IMR-90 (cell line): ENCODE measurements around the gene PCDHGA10. TPM values are rescaled to one million over a fixed set of nuclear protein-coding genes. Genes with fewer than 3 reads are reported as not detected.
"Not testable (repeated sequence)": the region's sequence is repeated elsewhere in the genome, so short reads cannot be mapped to it uniquely, and the experiment has no call there.

Experiments used
- ATAC-seq: fragments of 200-7000 bp; cut with Tn5 transposase; 2 replicates; pipeline ENCODE4 v1.9.1; 2020; ENCODE audit warnings: low read depth, mild to moderate bottlenecking, moderate library complexity
- BruUV-seq: library from RNA; stranded (reverse); fragments of 400-500 nt; replicated peaks from 2 replicates; lab custom pipeline; 2021; lab: Mats Ljungman, UMichigan
- CTCF ChIA-PET: fragments of 300-600 bp; formaldehyde crosslinking; extraction: SDS; loops from one replicate; lab custom pipeline; 2021; ENCODE audit warnings: antibody characterized with exemption; lab: Yijun Ruan, JAX
- POLR2A ChIA-PET: fragments of 300-600 bp; sonication (Branson Sonifier 250); formaldehyde crosslinking; loops from one replicate; lab custom pipeline; 2022; ENCODE audit warnings: antibody characterized with exemption; ENCODE audit not compliant: unreplicated experiment; lab: Charles Lee
- DNase-seq: peaks from one replicate; pipeline ENCODE4 v3.0.0; 2013
- H2AFZ ChIP-seq: replicated peaks from 2 replicates; pipeline ENCODE3; 2013; ENCODE audit warnings: low read length, mild to moderate bottlenecking; ENCODE audit not compliant: poor library complexity
- H2AK5ac ChIP-seq: 2 replicates; pipeline ENCODE4 v1.6.1; 2013; ENCODE audit warnings: low read depth, low read length, inconsistent platforms
- H2AK9ac ChIP-seq: replicated peaks from 2 replicates; pipeline ENCODE3; 2013; ENCODE audit warnings: mild to moderate bottlenecking, low read depth, low read length, moderate library complexity; ENCODE audit not compliant: poor library complexity
- H2BK120ac ChIP-seq: 2 replicates; pipeline ENCODE4 v1.6.1; 2013; ENCODE audit warnings: low read depth, low read length, inconsistent platforms
- H2BK15ac ChIP-seq: 3 replicates; pipeline ENCODE4 v1.6.1; 2013; ENCODE audit warnings: low read depth, low read length, inconsistent platforms
- H2BK20ac ChIP-seq: 2 replicates; pipeline ENCODE4 v1.6.1; 2013; ENCODE audit warnings: low read depth, mild to moderate bottlenecking, inconsistent platforms, low read length, moderate library complexity
- H2BK5ac ChIP-seq: 2 replicates; pipeline ENCODE4 v1.6.1; 2013; ENCODE audit warnings: mild to moderate bottlenecking, low read depth, low read length, inconsistent platforms; ENCODE audit not compliant: poor library complexity, severe bottlenecking
- H3K14ac ChIP-seq: replicated peaks from 2 replicates; pipeline ENCODE4 v1.6.1; 2013; ENCODE audit warnings: low read depth, low read length, inconsistent platforms
- H3K18ac ChIP-seq: 2 replicates; pipeline ENCODE4 v1.6.1; 2013; ENCODE audit warnings: low read depth, low read length, control low read depth
- H3K23ac ChIP-seq: 2 replicates; pipeline ENCODE4 v1.6.1; 2013; ENCODE audit warnings: low read depth, low read length, inconsistent platforms
- H3K27ac ChIP-seq: 2 replicates; pipeline ENCODE4 v1.5.1; 2013; ENCODE audit warnings: mild to moderate bottlenecking, control low read depth, low read length; ENCODE audit not compliant: insufficient read depth
- H3K27me3 ChIP-seq: 2 replicates; pipeline ENCODE4 v1.6.1; 2013; ENCODE audit warnings: low read length; ENCODE audit not compliant: control insufficient read depth, insufficient read depth
- H3K36me3 ChIP-seq: 2 replicates; pipeline ENCODE4 v1.6.1; 2013; ENCODE audit warnings: low read length, mixed read lengths; ENCODE audit not compliant: control insufficient read depth, insufficient read depth
- H3K4ac ChIP-seq: 2 replicates; pipeline ENCODE4 v1.6.1; 2013; ENCODE audit warnings: low read depth, low read length, inconsistent platforms
- H3K4me1 ChIP-seq: 2 replicates; pipeline ENCODE4 v1.6.1; 2013; ENCODE audit warnings: low read length, mixed read lengths; ENCODE audit not compliant: control insufficient read depth, insufficient read depth
- H3K4me2 ChIP-seq: 2 replicates; pipeline ENCODE4 v1.6.1; 2013; ENCODE audit warnings: low read depth, mild to moderate bottlenecking, control low read depth, low read length, moderate library complexity
- H3K4me3 ChIP-seq: 2 replicates; pipeline ENCODE4 v1.5.1; 2013; ENCODE audit warnings: low read depth, mild to moderate bottlenecking, control low read depth, low read length, moderate library complexity; ENCODE audit not compliant: insufficient read depth
- H3K56ac ChIP-seq: 2 replicates; pipeline ENCODE4 v1.6.1; 2013; ENCODE audit warnings: low read length, inconsistent platforms; ENCODE audit not compliant: insufficient read depth; ENCODE audit errors: extremely low read depth
- H3K79me1 ChIP-seq, 2 experiments: 2 replicates each; pipeline ENCODE4 v1.6.1; 2013; ENCODE audit warnings: low read length in 2 of 2, inconsistent platforms in 1 of 2, low read depth in 1 of 2
- H3K9ac ChIP-seq: 2 replicates; pipeline ENCODE4 v1.6.1; 2013; ENCODE audit warnings: low read depth, low read length, control low read depth
- H3K9me1 ChIP-seq: 2 replicates; pipeline ENCODE4 v1.6.1; 2013; ENCODE audit warnings: low read length, inconsistent platforms; ENCODE audit not compliant: insufficient read depth
- H3K9me3 ChIP-seq: 2 replicates; pipeline ENCODE4 v1.6.1; 2013; ENCODE audit warnings: low read length; ENCODE audit not compliant: control insufficient read depth, insufficient read depth
- H4K20me1 ChIP-seq: 2 replicates; pipeline ENCODE4 v1.6.1; 2013; ENCODE audit warnings: low read length, inconsistent platforms; ENCODE audit not compliant: insufficient read depth
- H4K5ac ChIP-seq: 2 replicates; pipeline ENCODE4 v1.6.1; 2013; ENCODE audit warnings: mild to moderate bottlenecking, low read depth, low read length, control low read depth
- H4K8ac ChIP-seq, 2 experiments: 2 replicates each; pipeline ENCODE4 v1.6.1; 2013; ENCODE audit warnings: low read depth in 2 of 2, low read length in 2 of 2, control low read depth in 1 of 2, inconsistent platforms in 1 of 2
- H4K91ac ChIP-seq: 2 replicates; pipeline ENCODE4 v1.6.1; 2013; ENCODE audit warnings: low read depth, low read length, inconsistent platforms; ENCODE audit not compliant: insufficient read depth
- RAD21 ChIP-seq: IDR thresholded peaks from 2 replicates; pipeline ENCODE4 v1.6.1; 2012; ENCODE audit warnings: low read length, improper control_type of control experiment
- WGBS, 2 experiments: methylation state at CpG; one replicate each; pipeline versions ENCODE4 v1.1.5 to v1.1.7; 2013; ENCODE audit warnings: missing lambda C conversion rate in 2 of 2; ENCODE audit not compliant: insufficient read length in 1 of 2; ENCODE audit errors: extremely low coverage in 2 of 2; 5-methylcytosine and 5-hydroxymethylcytosine counted together
- dilution Hi-C: fragments of 300-500 bp; cut with HindIII; formaldehyde crosslinking; loops from one replicate; pipeline ENCODE4 v1.14.3; 2018; ENCODE audit warnings: low sequenced_read_pairs; ENCODE audit not compliant: unreplicated experiment
- in situ Hi-C: fragments of 300-500 bp; cut with MboI; formaldehyde crosslinking; loops from 3 replicates; pipeline ENCODE4 v1.14.3; 2019; ENCODE audit warnings: low sequenced_read_pairs, inconsistent platforms, mixed read lengths
- intact Hi-C: fragments of 100-400 bp; cut with micrococcal nuclease; formaldehyde crosslinking; loops from 2 replicates; pipeline ENCODE4 v1.10.0; 2022
- polyA plus RNA-seq, 3 experiments: library from polyadenylated mRNA; depleted of rRNA; stranded (reverse); fragments of >200 nt; gene quantifications; 2 replicates each; pipeline ENCODE4 v1.2.3, GENCODE V29; 2012; ENCODE audit warnings: low replicate concordance in 1 of 3
- total RNA-seq: library from RNA; depleted of rRNA; stranded (reverse); fragments of >200 nt; gene quantifications from 2 replicates; pipeline ENCODE4 v1.2.3, GENCODE V29; 2012
- TF ChIP-seq, protein P1 (sequence below): conservative IDR thresholded peaks from 2 replicates; pipeline ENCODE4 v1.5.1; 2012; ENCODE audit warnings: mild to moderate bottlenecking, low read depth, low read length, improper control_type of control experiment

Gene PCDHGA10
- total and polyA plus RNA-seq, 2 of the 4 experiments (the other 2 are of a cell fraction) = 3.4 to 6.6 TPM

DNA sequence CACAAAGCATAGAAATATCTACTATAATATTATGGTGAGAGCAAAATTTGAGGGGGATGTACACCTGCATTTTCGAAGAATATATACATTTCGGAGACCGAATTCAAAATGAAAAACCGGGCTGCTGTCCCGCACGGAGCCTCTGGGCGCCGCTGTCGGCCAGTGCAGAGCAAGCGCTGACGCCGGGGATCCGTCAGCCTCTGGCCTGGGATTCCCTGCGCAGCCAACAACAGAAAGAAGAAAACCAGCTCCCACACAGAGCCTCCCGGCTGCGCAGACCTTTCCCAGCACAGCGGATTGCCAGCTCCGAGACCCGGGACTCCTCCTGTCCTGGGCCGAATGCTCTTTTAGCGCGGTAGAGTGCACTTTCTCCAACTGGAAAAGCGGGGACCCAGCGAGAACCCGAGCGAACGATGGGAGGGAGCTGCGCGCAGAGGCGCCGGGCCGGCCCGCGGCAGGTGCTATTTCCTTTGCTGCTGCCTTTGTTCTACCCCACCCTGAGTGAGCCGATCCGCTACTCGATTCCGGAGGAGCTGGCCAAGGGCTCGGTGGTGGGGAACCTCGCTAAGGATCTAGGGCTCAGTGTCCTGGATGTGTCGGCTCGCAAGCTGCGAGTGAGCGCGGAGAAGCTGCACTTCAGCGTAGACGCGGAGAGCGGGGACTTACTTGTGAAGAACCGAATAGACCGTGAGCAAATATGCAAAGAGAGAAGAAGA lies 4.8 kb upstream of the PCDHGA10 start, which contains the start of gene PCDHGB6:
Gene PCDHGB6, plus strand, starts transcription at position 232 of the 716 bp plus-strand sequence. Its CDS starts 182 bp downstream, at position 414.
- peaks cover 60% of the 10 kb centered on the region for H3K9me3 ChIP-seq
- H4K20me1 ChIP-seq, H2AK5ac ChIP-seq, in situ Hi-C loops, H3K9ac ChIP-seq, dilution Hi-C loops, H2BK5ac ChIP-seq, H3K27ac ChIP-seq, intact Hi-C loops, H2AFZ ChIP-seq, H2BK15ac ChIP-seq, H3K9me1 ChIP-seq, ATAC-seq, H3K4me1 ChIP-seq, H3K4ac ChIP-seq, BruUV-seq, H2BK120ac ChIP-seq, H3K23ac ChIP-seq, H2BK20ac ChIP-seq, H3K14ac ChIP-seq, H4K5ac ChIP-seq, H3K18ac ChIP-seq, H3K27me3 ChIP-seq, H4K8ac ChIP-seq, H3K56ac ChIP-seq, H4K91ac ChIP-seq, H2AK9ac ChIP-seq, H3K4me2 ChIP-seq: not testable (repeated sequence)
- peak within 1 kb of the TSS; percentile 23; the same call in 1 of the 2 replicates for H3K4me3 ChIP-seq
- peak; percentile 38 for TF ChIP-seq RAD21
- TF ChIP-seq, protein P1, sequence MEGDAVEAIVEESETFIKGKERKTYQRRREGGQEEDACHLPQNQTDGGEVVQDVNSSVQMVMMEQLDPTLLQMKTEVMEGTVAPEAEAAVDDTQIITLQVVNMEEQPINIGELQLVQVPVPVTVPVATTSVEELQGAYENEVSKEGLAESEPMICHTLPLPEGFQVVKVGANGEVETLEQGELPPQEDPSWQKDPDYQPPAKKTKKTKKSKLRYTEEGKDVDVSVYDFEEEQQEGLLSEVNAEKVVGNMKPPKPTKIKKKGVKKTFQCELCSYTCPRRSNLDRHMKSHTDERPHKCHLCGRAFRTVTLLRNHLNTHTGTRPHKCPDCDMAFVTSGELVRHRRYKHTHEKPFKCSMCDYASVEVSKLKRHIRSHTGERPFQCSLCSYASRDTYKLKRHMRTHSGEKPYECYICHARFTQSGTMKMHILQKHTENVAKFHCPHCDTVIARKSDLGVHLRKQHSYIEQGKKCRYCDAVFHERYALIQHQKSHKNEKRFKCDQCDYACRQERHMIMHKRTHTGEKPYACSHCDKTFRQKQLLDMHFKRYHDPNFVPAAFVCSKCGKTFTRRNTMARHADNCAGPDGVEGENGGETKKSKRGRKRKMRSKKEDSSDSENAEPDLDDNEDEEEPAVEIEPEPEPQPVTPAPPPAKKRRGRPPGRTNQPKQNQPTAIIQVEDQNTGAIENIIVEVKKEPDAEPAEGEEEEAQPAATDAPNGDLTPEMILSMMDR = peak; percentile 37
- ChIA-PET CTCF (interaction anchor here (0.6 to 1.4 kb wide), 6 partner anchors 12 to 156 kb away, joined by 3 to 9 read pairs (median 4); partner anchors contain the start of gene PCDHGA11), POLR2A (interaction anchor here (0.6 to 1.5 kb wide), 2 partner anchors 153 to 189 kb away, joined by 4 to 5 read pairs; no protein-coding TSS in a partner anchor)
- peaks cover 9 to 15% of the 10 kb centered on the region in 2 experiments for H3K79me1 ChIP-seq
- peak; percentile 19 for DNase-seq
- H3K36me3 ChIP-seq = peaks cover 18% of the 10 kb centered on the region
- 12% methylated on average over 12 of the region's 51 CpGs; no CpG with 5 or more reads in 1 of the 2 experiments for WGBS, 2 experiments
